ENCODE results near the gene STYXL2.

STYXL2 gene

DNA sequence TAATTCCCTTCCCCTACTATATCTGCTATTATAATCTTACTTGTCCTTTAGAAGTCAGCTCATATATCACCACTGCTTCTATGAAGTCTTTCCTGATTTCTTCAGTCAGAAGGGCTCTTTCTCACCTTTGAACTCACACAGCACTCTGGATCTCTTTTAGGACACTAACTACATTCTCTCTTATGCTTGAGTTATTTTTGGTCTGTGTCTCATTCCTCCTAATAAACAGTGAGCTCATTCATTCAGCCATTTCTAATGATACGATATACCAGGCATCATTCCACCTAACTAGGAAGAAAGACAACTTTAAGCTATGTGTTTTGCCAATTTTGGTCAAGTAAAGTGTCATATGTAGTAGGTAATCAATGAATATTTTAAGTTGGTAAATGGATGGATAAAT is 1.2 kb upstream of the STYXL2 start:
- CTCF ChIA-PET = no interaction called here
- no peak for DNase-seq (ENCODE audit: extremely low spot score)
- POLR2A ChIA-PET = interaction anchor here (2.1 kb wide), 1 partner anchor 127 kb away, joined by 8 read pairs; the partner anchor contains the start of gene POU2F1
- TF ChIP-seq TARDBP (IDR thresholded peaks at IDR 0.05) (no peak), SUZ12 (IDR thresholded peaks at IDR 0.05) (no peak), SP1 (IDR thresholded peaks at IDR 0.05) (no peak), CTBP1 (IDR thresholded peaks at IDR 0.05; ENCODE audit: borderline replicate concordance) (no peak), L3MBTL2 (conservative IDR thresholded peaks at IDR 0.05) (no peak), NFRKB (IDR thresholded peaks at IDR 0.05) (no peak), ARNT (IDR thresholded peaks at IDR 0.05) (no peak), ZNF384 (IDR thresholded peaks at IDR 0.05) (no peak), FOXA1 (IDR thresholded peaks at IDR 0.05) (no peak), LEF1 (IDR thresholded peaks at IDR 0.05; ENCODE audit: borderline replicate concordance) (no peak), BHLHE40 (IDR thresholded peaks at IDR 0.05; ENCODE audit: borderline replicate concordance) (no peak), FOXK2 (IDR thresholded peaks at IDR 0.05) (no peak), HDGF (IDR thresholded peaks at IDR 0.05; ENCODE audit: borderline replicate concordance) (no peak), ELF4 (IDR thresholded peaks at IDR 0.05) (no peak), FOXM1 (IDR thresholded peaks at IDR 0.05; ENCODE audit: borderline replicate concordance) (no peak)
- TF ChIP-seq, protein P1, sequence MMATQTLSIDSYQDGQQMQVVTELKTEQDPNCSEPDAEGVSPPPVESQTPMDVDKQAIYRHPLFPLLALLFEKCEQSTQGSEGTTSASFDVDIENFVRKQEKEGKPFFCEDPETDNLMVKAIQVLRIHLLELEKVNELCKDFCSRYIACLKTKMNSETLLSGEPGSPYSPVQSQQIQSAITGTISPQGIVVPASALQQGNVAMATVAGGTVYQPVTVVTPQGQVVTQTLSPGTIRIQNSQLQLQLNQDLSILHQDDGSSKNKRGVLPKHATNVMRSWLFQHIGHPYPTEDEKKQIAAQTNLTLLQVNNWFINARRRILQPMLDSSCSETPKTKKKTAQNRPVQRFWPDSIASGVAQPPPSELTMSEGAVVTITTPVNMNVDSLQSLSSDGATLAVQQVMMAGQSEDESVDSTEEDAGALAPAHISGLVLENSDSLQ (IDR thresholded peaks at IDR 0.05) = no peak

DNA sequence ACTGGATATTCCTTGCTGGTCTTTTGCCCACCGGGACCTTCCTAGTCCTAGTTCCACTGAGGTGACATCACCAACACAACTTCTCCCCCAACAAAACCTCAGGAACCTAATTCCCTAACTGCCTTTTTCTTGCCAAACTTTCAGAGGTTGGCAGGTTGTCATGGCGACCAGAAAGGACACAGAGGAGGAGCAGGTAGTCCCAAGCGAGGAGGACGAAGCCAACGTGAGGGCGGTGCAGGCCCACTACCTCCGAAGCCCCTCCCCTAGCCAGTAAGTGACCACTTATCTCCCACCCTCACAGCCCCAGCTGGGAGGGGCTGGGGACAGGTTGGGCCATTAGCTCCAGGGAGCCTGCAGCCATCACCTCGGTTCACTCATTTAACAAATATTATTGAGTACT is 815 bp downstream of the STYXL2 start:
- ChIA-PET CTCF (no interaction called here), POLR2A (interaction anchor here (2.1 kb wide), 1 partner anchor 125 kb away, joined by 8 read pairs; the partner anchor contains the start of gene POU2F1)
- DNase-seq (ENCODE audit: extremely low spot score) = no peak
- TF ChIP-seq, protein P1 (IDR thresholded peaks at IDR 0.05) = no peak

DNA sequence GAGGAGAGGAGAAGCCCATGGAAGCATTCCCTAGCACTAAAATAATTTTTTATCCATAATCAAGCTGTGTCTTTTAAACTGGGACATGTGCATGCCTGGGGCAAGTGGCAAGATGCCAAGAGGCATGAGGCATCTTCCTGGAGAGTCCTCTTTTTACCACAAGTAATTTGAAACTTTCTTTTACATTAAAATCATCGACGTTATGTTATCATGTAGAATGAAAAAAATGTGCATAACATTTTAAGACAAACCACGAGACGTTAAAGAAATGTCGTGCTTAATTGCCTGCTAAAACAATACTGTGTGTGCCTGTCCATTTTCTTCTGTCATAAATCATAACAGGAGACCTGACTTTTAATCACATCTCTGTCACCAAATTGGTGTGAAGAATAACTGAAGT is 1.5 kb downstream of the STYXL2 start:
- DNase-seq (ENCODE audit: extremely low spot score) = no peak
- no peak for TF ChIP-seq SUZ12 (IDR thresholded peaks at IDR 0.05)
- no peak for TF ChIP-seq FOXA1 (IDR thresholded peaks at IDR 0.05)
- TF ChIP-seq L3MBTL2 (conservative IDR thresholded peaks at IDR 0.05) = no peak
- TF ChIP-seq ELF4 (IDR thresholded peaks at IDR 0.05) = no peak
- no peak for TF ChIP-seq FOXM1 (IDR thresholded peaks at IDR 0.05; ENCODE audit: borderline replicate concordance)
- TF ChIP-seq SP1 (IDR thresholded peaks at IDR 0.05) = no peak
- TF ChIP-seq, protein P1 (IDR thresholded peaks at IDR 0.05) = peak; percentile 62; the same call in 1 of the 2 replicates
- CTCF ChIA-PET = no interaction called here
- POLR2A ChIA-PET = no interaction called here

DNA sequence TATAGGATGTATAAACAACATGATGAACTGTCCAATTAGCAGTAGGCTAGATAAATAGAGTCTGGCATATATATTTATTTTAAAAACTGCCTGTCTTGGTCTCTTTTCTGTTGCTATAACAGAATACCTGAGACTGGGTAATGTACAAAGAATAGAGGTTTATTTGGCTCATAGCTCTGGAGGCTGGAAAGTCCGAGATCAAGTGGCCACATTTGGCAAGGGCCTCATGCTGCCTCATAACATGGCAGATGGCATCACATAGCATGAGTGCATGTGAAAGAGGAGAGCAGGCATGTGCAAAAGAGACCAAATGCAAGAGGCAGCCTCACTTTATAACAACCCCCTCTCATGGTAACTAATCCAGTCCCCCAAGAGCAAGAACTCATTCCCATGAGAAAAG is 6.0 kb downstream of the STYXL2 start:
- CTCF ChIA-PET = no interaction called here
- DNase-seq (ENCODE audit: extremely low spot score) = no peak
- POLR2A ChIA-PET = no interaction called here
- TF ChIP-seq ARNT (IDR thresholded peaks at IDR 0.05) (no peak), FOXK2 (IDR thresholded peaks at IDR 0.05) (no peak), ZNF384 (IDR thresholded peaks at IDR 0.05) (no peak), SP1 (IDR thresholded peaks at IDR 0.05) (no peak), FOXM1 (IDR thresholded peaks at IDR 0.05; ENCODE audit: borderline replicate concordance) (no peak), SUZ12 (IDR thresholded peaks at IDR 0.05) (no peak)

DNA sequence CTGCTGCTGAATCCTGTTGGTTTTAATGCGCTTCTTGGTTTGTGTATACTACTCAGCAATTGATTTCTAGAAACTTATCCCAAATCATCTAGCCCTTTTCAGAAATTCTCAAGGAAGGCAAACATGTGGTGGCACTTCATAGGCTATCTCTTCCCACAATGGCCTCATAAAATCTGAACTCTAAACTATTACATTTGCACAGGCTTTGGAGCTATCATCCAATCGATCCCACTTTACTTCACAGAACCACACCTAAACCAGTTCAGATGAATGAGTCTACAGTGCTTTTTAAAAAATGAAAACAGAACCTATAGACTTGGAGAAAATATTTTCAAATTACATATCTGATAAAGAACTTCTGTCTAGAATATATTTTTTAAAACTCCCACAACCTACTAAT is 6.9 kb downstream of the STYXL2 start:
- ChIA-PET POLR2A (no interaction called here), CTCF (no interaction called here)
- no peak for TF ChIP-seq ARNT (IDR thresholded peaks at IDR 0.05)
- no peak for DNase-seq (ENCODE audit: extremely low spot score)

DNA sequence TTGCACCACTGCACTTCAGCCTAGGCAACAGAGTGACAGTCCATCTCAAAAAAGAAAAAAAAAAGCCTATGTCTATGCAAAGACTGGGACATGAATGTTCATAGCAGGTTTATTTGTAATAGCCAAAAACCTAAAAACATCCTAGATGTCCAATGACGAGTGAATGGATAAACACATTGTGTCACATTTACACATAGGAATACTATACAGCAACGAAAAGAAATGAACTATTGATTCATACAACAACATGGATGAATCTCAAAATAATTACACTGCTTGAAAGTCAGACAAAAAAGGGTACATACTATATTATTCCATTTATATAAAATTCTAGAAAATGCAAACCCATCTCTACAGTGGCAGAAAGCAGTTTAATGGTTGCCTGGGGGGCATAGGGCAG is 7.9 kb downstream of the STYXL2 start:
- DNase-seq (ENCODE audit: extremely low spot score) = no peak
- TF ChIP-seq TARDBP (IDR thresholded peaks at IDR 0.05) = no peak
- no peak for TF ChIP-seq ELF4 (IDR thresholded peaks at IDR 0.05)
- TF ChIP-seq SUZ12 (IDR thresholded peaks at IDR 0.05) = no peak
- no peak for TF ChIP-seq ARNT (IDR thresholded peaks at IDR 0.05)
- no peak for TF ChIP-seq CTBP1 (IDR thresholded peaks at IDR 0.05; ENCODE audit: borderline replicate concordance)
- TF ChIP-seq FOXA1 (IDR thresholded peaks at IDR 0.05) = no peak
- no peak for TF ChIP-seq FOXK2 (IDR thresholded peaks at IDR 0.05)
- TF ChIP-seq NFRKB (IDR thresholded peaks at IDR 0.05) = no peak
- no peak for TF ChIP-seq L3MBTL2 (conservative IDR thresholded peaks at IDR 0.05)
- ChIA-PET POLR2A (no interaction called here), CTCF (no interaction called here)

DNA sequence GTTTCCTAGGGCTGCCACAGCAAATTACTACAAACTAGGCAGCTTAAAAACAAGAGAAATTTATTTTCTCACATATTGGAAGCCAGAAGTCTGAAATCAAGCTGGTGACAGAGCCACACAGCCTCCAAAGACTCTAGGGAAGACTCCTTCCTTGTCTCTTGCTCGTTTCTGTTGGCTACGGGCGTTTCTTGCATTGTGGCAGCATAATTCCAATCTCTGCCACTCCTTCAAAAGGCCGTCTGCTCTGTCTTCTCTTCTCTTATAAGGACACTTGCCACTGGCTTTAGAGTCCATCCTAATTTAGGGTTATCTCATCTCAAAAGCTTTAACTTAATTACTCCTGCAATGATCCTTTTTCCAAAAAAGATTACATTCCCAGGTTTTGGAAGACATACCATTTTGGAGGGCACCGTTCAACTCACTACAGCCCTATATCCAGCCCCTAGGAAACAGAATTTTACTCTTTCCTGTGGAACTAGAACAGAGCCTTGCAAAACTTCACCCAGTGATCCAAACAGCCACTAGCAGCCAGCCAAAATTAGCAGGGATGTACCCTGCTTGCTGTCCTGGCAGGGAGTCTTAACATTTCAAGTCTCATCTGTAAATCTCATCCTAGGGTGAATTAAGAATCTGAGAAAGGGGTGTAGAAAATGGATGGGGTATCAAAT is 9.2 kb downstream of the STYXL2 start:
- CTCF ChIA-PET = interaction anchor here (0.7 kb wide), 1 partner anchor 1707 kb away, joined by 3 read pairs; no protein-coding TSS in a partner anchor
- TF ChIP-seq, protein P1 (IDR thresholded peaks at IDR 0.05) = no peak
- TF ChIP-seq FOXM1 (IDR thresholded peaks at IDR 0.05; ENCODE audit: borderline replicate concordance) (no peak), NFRKB (IDR thresholded peaks at IDR 0.05) (no peak), SUZ12 (IDR thresholded peaks at IDR 0.05) (no peak), L3MBTL2 (conservative IDR thresholded peaks at IDR 0.05) (no peak), HDGF (IDR thresholded peaks at IDR 0.05; ENCODE audit: borderline replicate concordance) (no peak), TARDBP (IDR thresholded peaks at IDR 0.05) (no peak), ZNF384 (IDR thresholded peaks at IDR 0.05) (no peak), CTBP1 (IDR thresholded peaks at IDR 0.05; ENCODE audit: borderline replicate concordance) (no peak)
- POLR2A ChIA-PET = interaction anchor here (1.4 kb wide), 1 partner anchor 117 kb away, joined by 8 read pairs; the partner anchor contains the start of gene POU2F1
- no peak for DNase-seq (ENCODE audit: extremely low spot score)
